Glomerular visceral epithelial cell (primary cell): ENCODE data around the gene AP4B1.

ENCODE experiments used
- DNase-seq: peaks from one replicate; pipeline ENCODE4 v3.0.0-alpha.2; 2016; ENCODE audit errors: extremely low spot score

AP4B1 gene

DNA sequence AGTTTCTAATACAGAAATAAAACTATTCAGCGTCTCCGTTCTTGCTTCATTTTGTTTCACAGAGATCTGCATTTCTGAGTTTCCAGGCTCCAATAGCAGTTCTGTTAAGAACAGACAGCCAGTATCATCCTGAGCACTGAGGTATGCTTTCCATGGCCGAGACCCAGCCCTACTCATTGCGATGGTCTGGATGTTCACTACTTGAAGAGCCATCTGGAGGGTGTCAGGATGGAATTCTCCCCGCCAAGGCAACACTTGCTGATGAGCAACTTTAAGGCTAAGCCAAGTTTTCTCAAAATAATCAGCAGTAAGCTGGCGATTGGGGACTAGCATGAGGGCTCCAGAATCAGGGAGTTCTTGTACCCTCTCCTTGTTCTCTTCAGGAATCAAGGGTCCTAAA is 9.5 kb downstream of the AP4B1 start:
- DNase-seq = no peak

DNA sequence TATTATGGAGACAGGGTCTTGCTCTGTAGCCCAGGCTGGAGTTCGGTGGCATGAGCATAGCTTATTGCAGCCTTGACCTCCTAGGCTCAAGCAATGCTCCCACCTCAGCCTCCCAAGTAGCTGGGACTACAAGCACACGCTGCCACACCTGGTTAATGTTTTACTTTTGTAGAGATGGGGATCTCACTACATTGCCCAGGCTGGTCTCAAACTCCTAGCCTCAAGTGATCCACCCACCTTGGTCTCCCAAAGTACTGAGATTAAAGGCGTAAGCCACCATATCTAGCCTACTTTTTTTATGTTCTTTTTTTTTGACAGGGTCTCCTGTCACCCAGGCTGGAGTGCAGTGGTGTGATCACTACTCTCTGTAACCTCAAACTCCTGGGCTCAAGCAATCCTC is 11.3 kb downstream of the AP4B1 start:
- DNase-seq = no peak

DNA sequence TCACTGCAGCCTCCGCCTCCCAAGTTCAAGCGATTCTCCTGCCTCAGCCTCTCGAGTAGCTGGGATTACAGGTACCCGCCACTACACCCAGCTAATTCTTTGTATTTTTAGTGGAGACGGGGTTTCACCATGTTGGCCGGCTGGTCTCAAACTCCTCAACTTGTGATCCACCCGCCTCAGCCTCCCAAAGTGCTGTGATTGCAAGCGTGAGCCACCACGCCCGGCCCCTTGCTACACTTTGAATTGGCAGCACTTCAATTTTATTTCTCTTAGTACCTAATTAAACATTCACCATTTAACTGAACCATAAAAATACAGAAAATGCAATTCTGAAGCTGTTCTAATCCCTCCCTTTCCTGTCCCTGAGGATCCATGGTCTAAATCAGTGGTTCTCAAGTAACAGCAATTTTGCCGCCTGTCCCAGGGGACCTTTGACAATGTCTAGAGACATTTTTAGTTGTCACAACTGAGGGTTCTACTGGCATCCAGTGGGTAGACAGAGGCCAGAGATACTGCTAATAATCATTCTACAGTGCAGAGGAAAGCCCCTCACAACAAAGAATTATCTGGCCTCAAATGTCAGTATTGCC is 12.9 kb downstream of the AP4B1 start:
- DNase-seq = no peak

DNA sequence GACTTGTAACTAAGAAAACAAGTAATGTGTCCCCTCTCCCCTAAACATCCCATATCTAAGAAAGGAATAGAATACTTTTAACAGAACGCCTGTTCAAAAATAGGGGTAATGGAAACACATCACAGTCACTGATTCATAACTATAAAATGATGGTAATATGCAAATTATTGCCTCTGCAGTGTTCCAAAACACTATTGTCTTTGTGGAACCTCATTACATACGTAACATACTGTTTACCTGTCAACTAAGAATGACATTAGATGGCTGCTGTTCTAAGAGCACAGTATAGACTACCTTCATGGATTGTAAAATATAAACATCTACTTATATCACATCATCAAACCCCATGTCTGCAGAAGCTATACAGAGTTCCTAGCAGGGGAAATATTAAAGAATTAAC is 13.8 kb downstream of the AP4B1 start:
- DNase-seq = no peak

DNA sequence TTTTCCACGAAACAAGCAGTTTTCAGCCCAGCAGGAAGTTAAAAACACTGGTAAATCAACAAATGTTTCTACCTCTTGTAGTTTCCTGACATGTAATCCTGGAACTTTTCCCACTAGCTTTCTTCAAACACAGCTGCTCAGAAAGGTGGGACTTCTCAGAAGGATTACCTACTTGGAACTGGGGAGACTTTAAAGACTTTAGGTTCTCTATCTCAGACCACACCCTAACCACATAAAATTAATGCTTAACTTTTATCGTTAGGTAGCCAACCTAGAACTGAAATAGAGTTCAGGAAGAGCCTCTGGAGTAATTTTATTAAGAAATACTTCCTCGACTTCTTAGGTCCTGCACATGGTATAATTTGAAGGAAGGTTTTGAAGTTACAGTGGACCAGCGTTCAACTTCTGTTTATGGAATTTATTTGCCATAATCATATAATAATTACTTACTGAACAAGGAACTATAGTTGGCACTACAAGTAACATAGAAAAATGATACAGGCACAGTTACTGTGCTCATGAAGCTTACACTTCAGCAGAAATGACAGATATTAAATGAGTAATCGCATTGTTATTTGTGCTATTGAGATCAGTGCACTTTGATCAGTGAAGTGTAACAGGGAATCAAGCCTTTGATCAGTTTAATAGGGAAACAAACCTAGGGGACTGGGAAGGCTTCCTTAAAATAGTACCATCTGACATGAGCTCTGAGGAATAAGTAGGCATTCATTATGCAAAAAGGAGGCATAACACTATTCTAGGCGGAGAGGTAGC is 17.0 kb downstream of the AP4B1 start, which contains the start of gene BCL2L15:
Gene BCL2L15, minus strand, starts transcription at position 180 of the 774 bp plus-strand sequence. CDS start 206 bp downstream, outside the sequence.
- DNase-seq = peak; percentile 69

DNA sequence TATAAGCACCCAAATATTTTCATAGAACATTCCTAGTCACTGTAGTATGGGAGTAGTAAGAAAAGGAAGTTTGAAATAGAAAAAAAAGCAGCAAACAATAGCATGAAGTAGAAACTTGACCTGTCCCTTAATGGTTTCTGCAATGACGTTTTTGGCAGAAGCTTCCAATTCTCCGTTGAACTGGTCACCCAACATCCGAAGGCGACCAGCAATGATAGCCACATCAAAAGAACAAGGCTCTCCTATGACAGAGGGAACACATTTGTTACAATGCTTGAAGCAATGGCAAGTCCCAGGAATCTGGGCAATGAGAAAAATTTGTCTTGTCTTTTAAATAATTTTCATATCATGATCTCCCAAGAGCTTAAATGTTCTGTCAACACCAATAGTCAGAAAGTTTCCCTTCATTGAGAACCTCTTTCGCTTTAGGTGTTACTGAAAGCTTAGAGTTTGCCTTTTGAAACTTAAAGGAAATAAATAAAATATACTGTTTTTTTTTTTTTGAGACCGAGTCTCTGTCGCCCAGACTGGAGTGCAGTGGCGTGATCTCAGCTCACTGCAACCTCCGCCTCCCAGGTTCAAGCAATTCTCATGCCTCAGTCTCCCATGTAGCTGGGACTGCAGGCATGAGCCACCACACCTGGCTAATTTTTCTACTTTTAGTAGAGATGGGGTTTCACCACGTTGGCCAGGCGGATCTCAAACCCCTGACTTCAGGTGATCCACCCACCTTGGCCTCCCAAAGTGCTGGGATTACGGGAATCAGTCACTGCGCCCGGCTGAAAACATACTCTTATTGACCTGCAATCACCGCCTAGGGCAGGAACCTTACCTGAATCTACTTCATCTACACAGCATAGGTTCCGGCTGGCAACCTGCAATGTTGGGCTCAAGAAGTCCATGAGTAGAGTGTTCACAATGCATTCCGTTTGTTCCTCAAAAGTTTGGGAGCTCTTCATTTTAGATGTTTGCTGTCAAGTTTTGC is 17.9 kb downstream of the AP4B1 start:
- no peak for DNase-seq

DNA sequence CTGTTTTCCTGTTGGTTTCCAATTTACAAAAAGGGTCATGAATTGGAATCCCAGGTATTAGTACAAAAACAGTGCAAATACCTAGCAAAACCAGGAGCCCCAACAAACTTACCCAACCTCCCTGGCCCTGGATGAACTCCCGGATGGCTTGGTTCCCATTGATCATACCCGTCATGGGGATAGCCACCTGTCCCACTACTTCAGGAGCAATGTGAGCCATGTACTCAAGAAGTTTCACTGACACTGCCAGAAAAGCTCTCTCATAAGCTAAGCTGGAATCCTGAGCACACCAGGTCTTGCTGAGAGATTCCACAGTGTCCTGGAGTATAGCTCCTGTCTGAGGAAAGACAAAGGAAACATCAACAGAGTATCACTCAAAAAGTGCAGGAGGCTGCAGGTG is 22.9 kb downstream of the AP4B1 start:
- no peak for DNase-seq

DNA sequence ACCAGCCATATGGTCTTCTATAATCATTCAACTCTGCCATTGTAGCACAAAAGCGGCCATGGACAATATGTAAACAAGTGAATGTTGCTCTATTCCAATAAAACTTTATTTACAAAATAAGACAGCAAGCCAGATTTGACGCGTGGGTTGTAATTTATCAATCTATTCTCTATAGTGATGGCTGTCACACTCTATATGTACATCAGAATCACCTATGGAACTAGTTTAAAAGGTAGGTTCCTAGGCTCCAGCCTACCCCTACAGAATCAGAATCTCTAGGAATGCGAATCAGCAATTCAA is 24.9 kb downstream of the AP4B1 start:
- DNase-seq = no peak

DNA sequence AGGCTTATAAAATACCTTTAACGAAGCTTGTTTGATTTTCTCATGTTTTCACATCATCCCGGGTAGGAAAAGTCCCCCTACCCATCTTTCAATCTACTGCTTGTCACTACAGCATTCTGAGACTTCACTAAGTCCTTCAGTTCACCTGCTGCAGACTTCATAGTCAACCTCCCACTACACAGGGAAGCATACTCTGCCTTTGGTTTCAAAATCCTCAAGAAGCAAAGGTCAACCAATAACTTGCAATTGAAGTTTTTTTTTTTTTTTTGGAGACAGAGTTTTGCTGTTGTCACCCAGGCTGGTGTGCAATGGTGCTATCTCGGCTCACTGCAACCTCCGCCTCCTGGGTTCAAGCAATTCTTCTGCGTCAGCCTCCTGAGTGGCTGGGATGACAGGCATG is 28.4 kb downstream of the AP4B1 start:
- no peak for DNase-seq

DNA sequence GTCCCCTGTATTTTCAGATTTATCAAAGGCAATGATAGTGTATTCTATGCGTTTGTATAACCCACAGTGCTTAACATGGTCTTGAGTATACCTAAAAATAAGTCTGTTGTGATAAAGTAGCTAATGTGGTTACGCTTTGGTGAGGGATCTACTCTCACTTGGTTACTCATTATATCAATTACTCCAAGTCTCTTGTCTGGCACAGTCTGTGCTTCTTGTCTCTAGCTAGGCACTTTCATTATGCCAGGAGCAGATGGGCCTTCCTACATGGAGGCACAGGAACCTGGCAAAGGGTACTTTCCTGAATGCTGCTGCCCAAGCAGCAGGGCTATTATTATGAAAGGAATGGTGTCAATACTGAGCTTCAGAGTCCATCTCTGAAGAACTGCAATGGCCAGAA is 28.9 kb downstream of the AP4B1 start:
- peak; percentile 79 for DNase-seq

DNA sequence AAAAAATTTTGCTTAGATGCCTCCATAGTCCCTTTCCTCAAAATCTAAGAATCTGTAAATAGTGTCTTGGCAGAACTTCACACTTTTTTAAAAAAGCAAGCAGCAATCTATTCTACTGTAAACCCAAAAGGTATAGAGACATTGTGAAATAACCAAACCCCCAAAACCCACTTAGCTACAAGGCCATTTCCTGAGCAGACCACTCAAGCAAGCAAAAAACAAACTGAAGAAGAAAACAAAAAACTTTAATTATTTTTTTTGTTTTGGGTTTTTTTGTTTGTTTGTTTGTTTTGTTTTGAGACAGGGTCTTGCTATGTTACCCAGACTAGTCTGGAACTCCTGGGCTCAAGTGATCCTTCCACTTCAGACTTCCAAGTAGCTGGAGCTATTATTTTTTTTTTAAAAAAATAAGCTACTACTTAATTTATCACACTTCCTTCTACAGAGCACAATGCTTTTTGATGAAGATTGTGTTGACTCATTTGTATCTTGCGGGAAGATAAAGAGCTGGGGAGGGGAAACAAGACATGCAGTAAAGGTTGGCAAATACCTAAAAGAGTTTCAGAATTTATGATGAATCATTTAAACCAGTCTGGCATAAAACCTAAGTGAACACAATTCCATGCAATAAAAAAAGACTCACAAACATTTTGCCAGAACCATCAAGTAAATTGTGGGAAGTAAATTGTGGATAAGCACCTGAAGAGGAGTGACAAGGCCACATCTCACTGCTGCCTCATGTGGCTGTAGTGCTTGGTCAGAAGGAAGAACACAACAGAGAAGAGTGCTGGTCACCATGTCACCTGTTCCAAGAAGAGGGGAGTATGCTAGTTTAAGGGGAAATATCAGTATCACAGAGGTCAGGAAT is 30.4 kb downstream of the AP4B1 start:
- peak; percentile 67 for DNase-seq

DNA sequence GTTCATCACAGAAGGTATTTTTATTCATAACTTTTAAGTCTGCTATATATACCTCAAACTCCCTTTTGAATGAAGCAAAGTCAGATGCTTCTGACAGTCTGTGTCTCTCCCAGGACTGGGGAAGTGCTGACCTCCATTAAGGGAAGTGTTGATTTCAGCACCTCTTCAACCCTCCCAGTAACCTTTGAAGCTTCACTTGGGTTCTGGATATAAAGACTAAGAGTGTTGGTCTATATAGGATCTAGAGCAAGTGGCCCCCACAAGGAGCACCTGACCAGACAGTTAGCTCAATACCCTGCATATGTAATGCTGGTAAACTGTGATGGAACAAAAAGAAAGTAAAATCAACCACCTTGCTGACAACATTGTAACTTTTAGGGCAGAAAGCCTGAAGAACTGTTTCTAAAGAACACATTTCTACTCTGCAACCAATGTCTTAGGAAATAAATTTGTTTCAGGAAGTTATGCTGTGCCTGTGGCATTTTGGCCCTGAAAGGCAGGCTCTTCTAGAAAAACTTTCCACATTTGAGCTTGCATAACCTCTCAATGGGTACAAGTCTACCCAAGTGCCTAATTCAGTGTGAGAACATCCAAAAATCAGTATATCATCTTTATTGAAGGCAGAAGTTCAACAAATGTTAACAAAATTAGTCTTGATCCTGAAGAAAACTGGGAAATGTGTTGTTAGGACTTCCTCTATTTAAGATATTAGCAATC is 32.2 kb downstream of the AP4B1 start:
- no peak for DNase-seq

DNA sequence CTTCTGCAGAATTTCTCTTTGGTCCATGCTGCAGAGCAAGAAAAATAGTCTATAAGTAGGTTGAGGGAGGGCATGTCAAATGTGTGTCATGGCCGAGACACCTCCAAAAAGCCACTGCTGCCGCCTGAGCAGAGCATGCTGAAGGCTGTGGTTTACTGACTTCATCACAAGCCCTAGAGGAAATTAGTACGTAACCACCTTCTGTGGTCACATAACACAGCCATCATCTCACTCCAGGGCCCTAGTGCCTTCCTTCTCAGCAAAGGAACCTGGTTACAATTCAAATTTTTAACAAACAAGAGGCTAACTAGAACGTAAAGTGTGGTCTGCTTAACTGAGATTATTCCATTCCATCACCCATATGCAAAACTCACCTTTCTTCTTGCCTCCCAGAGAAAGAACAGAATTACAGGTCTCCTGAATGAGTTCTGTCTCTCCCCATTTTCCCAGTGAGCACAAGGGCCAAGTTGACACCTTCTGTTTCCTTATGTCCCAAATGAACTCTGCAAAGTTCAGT is 32.9 kb downstream of the AP4B1 start, which contains the start of gene PTPN22:
Gene PTPN22, minus strand, starts transcription at position 116 of the 517 bp plus-strand sequence.
- DNase-seq = peak; percentile 85

DNA sequence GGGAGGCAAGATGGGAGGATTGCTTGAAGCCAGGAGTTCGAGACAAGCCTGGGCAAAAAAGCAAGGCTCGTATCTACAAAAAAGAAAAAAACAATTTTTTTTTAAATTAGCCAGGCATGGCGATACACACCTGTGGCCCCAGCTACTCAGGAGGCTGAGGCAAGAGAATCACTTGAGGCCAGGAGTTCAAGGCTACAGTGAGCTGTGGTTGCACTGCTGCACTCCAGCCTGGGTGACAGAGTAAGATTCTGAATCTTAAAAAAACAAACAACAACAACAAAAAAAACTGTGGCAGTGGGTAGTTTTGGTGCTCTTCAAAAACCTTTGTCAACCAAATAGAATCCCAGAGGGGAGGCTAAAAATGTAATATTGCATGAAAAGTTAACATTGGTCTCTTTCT is 33.8 kb downstream of the AP4B1 start:
- DNase-seq = no peak

DNA sequence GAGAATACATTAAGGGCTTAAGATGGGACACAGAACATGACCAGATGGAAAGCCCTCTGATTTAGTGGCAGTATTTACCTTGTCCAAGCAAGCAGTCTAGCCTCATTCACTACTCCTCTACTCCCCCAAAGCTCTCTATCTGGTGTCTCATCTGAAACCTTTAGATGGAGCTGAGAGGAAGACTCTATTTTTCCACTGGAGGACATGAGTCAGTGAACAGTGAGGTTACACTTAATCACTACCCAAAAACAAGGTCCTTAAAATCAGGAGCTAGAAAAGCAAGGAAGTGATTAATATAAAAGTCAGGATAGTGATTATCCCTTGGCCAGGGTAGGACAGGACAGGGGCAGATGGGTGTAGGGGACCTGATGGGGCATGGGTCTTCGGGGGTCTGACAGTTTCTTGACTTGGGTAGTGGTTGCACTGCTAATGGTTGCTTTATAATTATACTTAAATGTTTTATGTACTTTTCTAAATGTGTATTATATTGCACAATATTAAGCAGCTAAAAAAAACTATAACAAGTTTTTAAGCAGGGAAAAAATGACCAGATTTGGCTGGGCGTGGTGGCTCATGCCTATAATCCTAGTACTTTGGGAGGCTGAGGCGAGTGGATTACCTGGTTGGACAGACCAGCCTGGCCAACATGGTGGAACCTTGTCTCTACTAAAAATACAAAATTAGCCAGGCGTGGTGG is 36.1 kb downstream of the AP4B1 start:
- DNase-seq = no peak

DNA sequence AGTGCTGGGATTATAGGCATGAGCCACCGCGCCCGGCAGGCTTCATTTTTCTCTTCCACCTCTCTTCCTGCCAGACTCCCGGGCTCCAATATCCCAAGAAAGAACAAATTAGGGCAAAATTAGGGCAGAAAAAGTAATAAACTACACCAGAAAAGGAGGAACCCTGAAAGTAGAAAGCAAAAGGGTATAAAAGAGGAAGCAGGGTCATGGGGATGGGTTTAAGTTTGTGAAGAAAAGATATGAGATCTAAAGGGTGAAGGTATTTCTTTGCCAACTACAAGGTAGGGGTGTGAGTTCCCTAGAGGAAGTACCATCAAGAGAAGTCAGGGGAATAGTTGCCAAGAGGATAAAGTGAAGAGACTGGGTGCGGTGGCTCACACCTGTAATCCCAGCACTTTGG is 43.0 kb downstream of the AP4B1 start:
- no peak for DNase-seq

DNA sequence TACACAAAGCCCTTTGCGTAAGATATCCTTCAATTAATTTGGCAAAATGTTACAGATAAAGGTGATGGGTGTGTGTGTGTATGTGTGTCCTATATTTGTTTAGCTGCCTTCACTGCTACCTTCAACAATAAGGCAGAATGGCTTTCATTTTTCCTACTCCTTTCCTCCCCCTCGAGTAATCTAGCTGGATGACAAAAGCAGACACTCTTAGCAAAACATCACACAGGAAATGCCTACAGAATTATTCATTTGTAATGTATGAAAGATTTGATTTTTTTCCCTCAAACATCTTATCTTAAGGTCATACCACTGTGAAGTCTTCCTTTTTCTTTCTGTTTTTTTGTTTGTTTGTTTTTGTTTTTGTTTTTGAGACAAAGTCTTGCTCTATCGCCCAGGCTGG is 43.7 kb downstream of the AP4B1 start:
- DNase-seq = peak; percentile 18

DNA sequence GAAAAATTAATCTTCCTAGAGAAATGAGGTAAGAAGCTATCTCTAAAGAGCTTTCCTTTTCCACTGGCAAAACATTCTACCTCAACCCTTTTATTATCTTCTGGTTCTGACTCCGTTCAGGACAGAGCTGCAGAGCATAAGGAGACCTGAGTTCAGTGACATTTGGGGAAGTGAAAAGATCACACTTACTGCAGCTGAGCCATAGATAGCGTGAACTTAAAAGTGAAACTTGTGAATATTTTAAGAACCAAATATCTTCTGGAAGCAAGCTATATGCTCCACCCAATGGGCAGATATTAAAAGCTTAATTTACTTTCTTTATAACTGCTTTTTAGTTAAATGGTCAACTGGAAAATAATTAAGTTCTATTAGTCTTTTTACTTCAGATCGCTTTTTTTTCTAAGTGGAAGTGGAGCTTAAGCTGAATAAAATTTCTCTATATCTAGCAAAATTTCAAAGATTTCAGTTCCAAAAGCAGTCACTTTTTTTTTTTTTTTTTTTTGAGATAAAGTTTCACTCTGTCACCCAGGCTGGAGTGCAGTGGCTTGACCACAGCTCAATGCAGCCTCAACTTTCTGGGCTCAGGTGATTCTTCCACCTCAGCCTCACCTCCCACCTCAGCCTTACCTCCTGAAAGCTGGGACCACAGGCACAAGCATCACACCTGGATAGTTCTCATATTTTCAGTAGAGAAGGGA is 45.0 kb downstream of the AP4B1 start:
- no peak for DNase-seq

DNA sequence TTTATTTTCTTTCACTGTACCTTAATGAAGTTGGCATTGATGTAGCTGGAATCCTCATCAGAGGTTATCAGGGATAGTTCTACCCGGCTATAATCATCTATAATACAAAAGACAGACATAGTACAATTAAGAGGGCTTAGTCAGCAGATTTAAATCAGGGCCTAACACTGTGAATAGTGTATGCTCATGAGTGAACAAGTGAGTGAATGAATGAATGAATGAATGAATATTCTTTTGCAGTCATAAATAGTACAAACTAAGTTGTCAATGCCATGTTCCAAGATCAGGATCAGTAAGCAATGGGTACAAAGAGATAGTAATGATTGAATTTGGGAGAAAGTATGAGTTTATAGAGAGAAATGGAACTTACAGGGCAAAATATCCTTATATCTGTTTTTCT is 45.6 kb downstream of the AP4B1 start:
- DNase-seq = no peak
